HepG2 (cell line): Measurements from ENCODE around the gene ACTN4.

Experiments
- CEBPB ChIP-seq: IDR thresholded peaks from 2 replicates; pipeline ENCODE4 v1.6.1; 2011; ENCODE audit warnings: low read depth, low read length, improper control_type of control experiment, borderline replicate concordance
- CTCF ChIP-seq: sonication (generic); formaldehyde crosslinking; IDR thresholded peaks from 2 replicates; pipeline ENCODE4 v1.5.0; 2020; ENCODE audit warnings: mild to moderate bottlenecking, missing genetic modification reagents, moderate library complexity
- FOXJ3 ChIP-seq: sonication (generic); formaldehyde crosslinking; IDR thresholded peaks from 2 replicates; pipeline ENCODE4 v1.4.0; 2020; ENCODE audit warnings: missing genetic modification reagents, mild to moderate bottlenecking, borderline replicate concordance
- GLI4 ChIP-seq: sonication (generic); formaldehyde crosslinking; IDR thresholded peaks from 2 replicates; pipeline ENCODE4 v1.5.1; 2020; ENCODE audit warnings: missing genetic modification reagents, mild to moderate bottlenecking, moderate library complexity, borderline replicate concordance
- POLR2A ChIP-seq, 2 experiments: IDR thresholded peaks; 2 replicates each; pipeline ENCODE4 v1.6.1; 2011; ENCODE audit warnings: low read depth in 2 of 2, low read length in 2 of 2, mild to moderate bottlenecking in 1 of 2, moderate library complexity in 1 of 2; ENCODE audit not compliant: insufficient read depth in 1 of 2
- ZBTB21 ChIP-seq: sonication (generic); formaldehyde crosslinking; IDR thresholded peaks from 2 replicates; pipeline ENCODE4 v1.4.0; 2020; ENCODE audit warnings: missing genetic modification reagents
- ZFP1 ChIP-seq: IDR thresholded peaks from 2 replicates; pipeline ENCODE4 v1.6.1; 2016
- ZNF3 ChIP-seq: IDR thresholded peaks from 2 replicates; pipeline ENCODE4 v1.7.0; 2017; ENCODE audit warnings: inconsistent platforms

- TF ChIP-seq FOXJ3 (no peak), POLR2A (IDR thresholded peaks at IDR 0.05; ENCODE audit: insufficient read depth in 1 of 2, low read depth in 2 of 2, low read length in 2 of 2) (no peak), CTCF (no peak), GLI4 (CRISPR knock-in tag) (no peak), ZFP1 (CRISPR knock-in tag) (no peak), ZBTB21 (CRISPR knock-in tag) (no peak), ZNF3 (CRISPR knock-in tag) (no peak), CEBPB (no peak)
Measured at GRCh38 chr19:38654628-38655055, 7.2 kb downstream of the ACTN4 start.
